ENCODE data around the gene BIN2.

GRCh38 chr12:51254536-51254935, 69.4 kb downstream of the BIN2 start:
- TF ChIP-seq EZH2 (IDR thresholded peaks at IDR 0.05; ENCODE audit: borderline replicate concordance, control insufficient read depth, low read depth, low read length) (no peak), SRF (IDR thresholded peaks at IDR 0.05; ENCODE audit: low read depth in 2 of 2, low read length in 2 of 2) (no peak), CTCF (IDR thresholded peaks at IDR 0.05 in 2 of 3, conservative IDR thresholded peaks at IDR 0.05 in 1 of 3; ENCODE audit: control insufficient read depth in 2 of 3, extremely low read depth in 1 of 3, insufficient read depth in 1 of 3, low read depth in 3 of 3, low read length in 3 of 3) (no peak), MTA3 (IDR thresholded peaks at IDR 0.05; ENCODE audit: borderline replicate concordance, low read length) (no peak), CEBPB (IDR thresholded peaks at IDR 0.05; ENCODE audit: borderline replicate concordance in 1 of 2, low read depth in 2 of 2, low read length in 2 of 2) (no peak)
